ENCODE measurements around the gene HBG1. TPM values are rescaled to one million over a fixed set of nuclear protein-coding genes. Genes with fewer than 3 reads are reported as not detected.

HBG1 gene
- total RNA-seq, 1 donor from 2014 or later = not detected

DNA sequence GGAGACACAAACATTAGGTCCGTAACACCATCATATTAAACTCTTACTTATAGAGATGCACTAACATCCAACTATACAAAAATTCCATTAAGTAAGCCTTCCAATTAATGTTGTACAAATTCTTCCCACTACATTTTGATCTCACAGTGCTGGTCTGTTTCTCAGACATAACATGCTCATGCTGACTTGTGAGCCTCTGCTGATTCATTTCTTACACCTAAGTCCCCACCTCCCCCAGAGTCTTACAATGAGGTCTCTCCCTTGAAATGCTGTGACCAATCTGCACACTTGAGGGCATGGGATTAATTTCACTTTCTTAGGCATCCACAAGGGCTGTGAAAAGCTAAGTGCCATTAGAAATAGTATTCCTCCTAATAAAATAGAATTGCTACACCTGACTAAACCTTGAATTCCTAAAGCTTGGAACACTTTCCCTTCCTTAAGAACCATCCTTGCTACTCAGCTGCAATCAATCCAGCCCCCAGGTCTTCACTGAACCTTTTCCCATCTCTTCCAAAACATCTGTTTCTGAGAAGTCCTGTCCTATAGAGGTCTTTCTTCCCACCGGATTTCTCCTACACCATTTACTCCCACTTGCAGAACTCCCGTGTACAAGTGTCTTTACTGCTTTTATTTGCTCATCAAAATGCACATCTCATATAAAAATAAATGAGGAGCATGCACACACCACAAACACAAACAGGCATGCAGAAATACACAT is 2.0 kb downstream of the HBG1 start:
- no peak overlapping the region for H3K27ac Mint-ChIP-seq
- DNase-seq (ENCODE audit: low spot score, unreplicated experiment) = no peak
- no peaks in the 10 kb centered on the region for H3K36me3 Mint-ChIP-seq (ENCODE audit: insufficient read depth)
- no peaks in the 10 kb centered on the region for H3K9me3 Mint-ChIP-seq (ENCODE audit: low read depth)
- H3K4me3 Mint-ChIP-seq (ENCODE audit: low read depth) = no peak overlapping the region
- no peaks in the 10 kb centered on the region for H3K4me1 Mint-ChIP-seq (ENCODE audit: low read depth)
- TF ChIP-seq, protein P1, sequence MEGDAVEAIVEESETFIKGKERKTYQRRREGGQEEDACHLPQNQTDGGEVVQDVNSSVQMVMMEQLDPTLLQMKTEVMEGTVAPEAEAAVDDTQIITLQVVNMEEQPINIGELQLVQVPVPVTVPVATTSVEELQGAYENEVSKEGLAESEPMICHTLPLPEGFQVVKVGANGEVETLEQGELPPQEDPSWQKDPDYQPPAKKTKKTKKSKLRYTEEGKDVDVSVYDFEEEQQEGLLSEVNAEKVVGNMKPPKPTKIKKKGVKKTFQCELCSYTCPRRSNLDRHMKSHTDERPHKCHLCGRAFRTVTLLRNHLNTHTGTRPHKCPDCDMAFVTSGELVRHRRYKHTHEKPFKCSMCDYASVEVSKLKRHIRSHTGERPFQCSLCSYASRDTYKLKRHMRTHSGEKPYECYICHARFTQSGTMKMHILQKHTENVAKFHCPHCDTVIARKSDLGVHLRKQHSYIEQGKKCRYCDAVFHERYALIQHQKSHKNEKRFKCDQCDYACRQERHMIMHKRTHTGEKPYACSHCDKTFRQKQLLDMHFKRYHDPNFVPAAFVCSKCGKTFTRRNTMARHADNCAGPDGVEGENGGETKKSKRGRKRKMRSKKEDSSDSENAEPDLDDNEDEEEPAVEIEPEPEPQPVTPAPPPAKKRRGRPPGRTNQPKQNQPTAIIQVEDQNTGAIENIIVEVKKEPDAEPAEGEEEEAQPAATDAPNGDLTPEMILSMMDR (IDR thresholded peaks at IDR 0.05; ENCODE audit: unreplicated experiment) = no peak
- H3K27me3 Mint-ChIP-seq = peaks cover 16% of the 10 kb centered on the region

- Mint-ChIP-seq H3K36me3 (ENCODE audit: insufficient read depth) (no peaks in the 10 kb centered on the region), H3K4me3 (ENCODE audit: low read depth) (no peak overlapping the region), H3K9me3 (ENCODE audit: low read depth) (no peaks in the 10 kb centered on the region), H3K27me3 (peaks cover 12% of the 10 kb centered on the region), H3K27ac (no peak overlapping the region), H3K4me1 (ENCODE audit: low read depth) (no peaks in the 10 kb centered on the region)
- no peak for DNase-seq (ENCODE audit: low spot score, unreplicated experiment)
- TF ChIP-seq, protein P1 (IDR thresholded peaks at IDR 0.05; ENCODE audit: unreplicated experiment) = no peak
Observed at GRCh38 chr11:5246772-5247471, 2.7 kb downstream of the HBG1 start.

- TF ChIP-seq, protein P1 (IDR thresholded peaks at IDR 0.05; ENCODE audit: unreplicated experiment) = no peak
- H3K27ac Mint-ChIP-seq = no peak overlapping the region
- peaks cover 12% of the 10 kb centered on the region for H3K27me3 Mint-ChIP-seq
- no peaks in the 10 kb centered on the region for H3K9me3 Mint-ChIP-seq (ENCODE audit: low read depth)
- H3K36me3 Mint-ChIP-seq (ENCODE audit: insufficient read depth) = no peaks in the 10 kb centered on the region
- no peaks in the 10 kb centered on the region for H3K4me1 Mint-ChIP-seq (ENCODE audit: low read depth)
- no peak overlapping the region for H3K4me3 Mint-ChIP-seq (ENCODE audit: low read depth)
- no peak for DNase-seq (ENCODE audit: low spot score, unreplicated experiment)
Observed at GRCh38 chr11:5245155-5245554, 4.5 kb downstream of the HBG1 start.

GRCh38 chr11:5243816-5244180 is 5.9 kb downstream of the HBG1 start:
- Mint-ChIP-seq H3K4me1 (ENCODE audit: low read depth) (no peaks in the 10 kb centered on the region), H3K9me3 (ENCODE audit: low read depth) (no peaks in the 10 kb centered on the region), H3K27ac (no peak overlapping the region), H3K4me3 (ENCODE audit: low read depth) (no peak overlapping the region), H3K27me3 (peaks cover 10% of the 10 kb centered on the region), H3K36me3 (ENCODE audit: insufficient read depth) (no peaks in the 10 kb centered on the region)
- TF ChIP-seq, protein P1 (IDR thresholded peaks at IDR 0.05; ENCODE audit: unreplicated experiment) = no peak
- DNase-seq (ENCODE audit: low spot score, unreplicated experiment) = no peak

- Mint-ChIP-seq H3K4me3 (ENCODE audit: low read depth) (no peak overlapping the region), H3K9me3 (ENCODE audit: low read depth) (no peaks in the 10 kb centered on the region), H3K36me3 (ENCODE audit: insufficient read depth) (no peaks in the 10 kb centered on the region), H3K27me3 (peaks cover 10% of the 10 kb centered on the region), H3K27ac (no peak overlapping the region), H3K4me1 (ENCODE audit: low read depth) (no peaks in the 10 kb centered on the region)
- TF ChIP-seq, protein P1 (IDR thresholded peaks at IDR 0.05; ENCODE audit: unreplicated experiment) = no peak
- DNase-seq (ENCODE audit: low spot score, unreplicated experiment) = no peak
Observed at GRCh38 chr11:5242933-5243815, 6.5 kb downstream of the HBG1 start.

Data from progenitor cell of endocrine pancreas (in vitro differentiated cells).